ENCODE data around the gene SRRM3. TPM values are rescaled to one million over a fixed set of nuclear protein-coding genes. Genes with fewer than 3 reads are reported as not detected.
A peak's percentile ranks its signal among the peaks of the same experiment; 100 is the strongest.
"Not testable (repeated sequence)": the region's sequence is repeated elsewhere in the genome, so short reads cannot be mapped to it uniquely, and the experiment has no call there.

Gene SRRM3
- total RNA-seq = 1 to 10 TPM; 1.6 to 4.3 TPM

- Histone ChIP-seq H3K36me3 (no peaks in the 10 kb centered on the region), H3K9me3 (no peaks in the 10 kb centered on the region), H3K4me3 (peak within 1 kb of the TSS; percentile 21), H3K27me3 (replicated peaks; ENCODE audit: insufficient read depth) (no peaks in the 10 kb centered on the region), H3K4me1 (ENCODE audit: control insufficient read depth in 1 of 2, low read depth in 2 of 2) (peaks cover 0 to 4% of the 10 kb centered on the region in 2 donors), H3K27ac (no peak within 1 kb of the TSS)
- peak; percentile 58 for TF ChIP-seq CTCF (IDR thresholded peaks at IDR 0.05)
- ATAC-seq (ENCODE audit: insufficient number of reproducible peaks, low FRiP score, low read depth) (peak; percentile 50), DNase-seq (ENCODE audit: low spot score) (no peak)
These were observed at the start of gene SRRM3 for GRCh38 chr7:76201732-76202665. SRRM3 (plus strand) TSS chr7:76201896; CDS start chr7:76235067, 33,171 bp downstream.

GRCh38 chr7:76151932-76152331, 49.8 kb upstream of the SRRM3 start:
- DNase-seq (ENCODE audit: low spot score) (no peak), ATAC-seq (ENCODE audit: insufficient number of reproducible peaks, low FRiP score, low read depth) (no peak)
- no peak overlapping the region for H3K27ac ChIP-seq
- no peaks in the 10 kb centered on the region for H3K4me1 ChIP-seq (ENCODE audit: control insufficient read depth in 1 of 2, low read depth in 2 of 2)
- no peaks in the 10 kb centered on the region for H3K27me3 ChIP-seq (replicated peaks; ENCODE audit: insufficient read depth)
- H3K4me3 ChIP-seq = no peak overlapping the region
- no peaks in the 10 kb centered on the region for H3K36me3 ChIP-seq
- no peaks in the 10 kb centered on the region for H3K9me3 ChIP-seq
- TF ChIP-seq CTCF (IDR thresholded peaks at IDR 0.05) = no peak

GRCh38 chr7:76153571-76154230, 48.0 kb upstream of the SRRM3 start:
- H3K4me1 ChIP-seq (ENCODE audit: control insufficient read depth in 1 of 2, low read depth in 2 of 2); ATAC-seq (ENCODE audit: insufficient number of reproducible peaks, low FRiP score, low read depth): not testable (repeated sequence)

GRCh38 chr7:76155938-76156337, 45.8 kb upstream of the SRRM3 start:
- H3K4me3 ChIP-seq = no peak overlapping the region
- H3K27me3 ChIP-seq (replicated peaks; ENCODE audit: insufficient read depth) = no peaks in the 10 kb centered on the region
- H3K27ac ChIP-seq = no peak overlapping the region
- H3K9me3 ChIP-seq = no peaks in the 10 kb centered on the region
- no peak for TF ChIP-seq CTCF (IDR thresholded peaks at IDR 0.05)
- H3K36me3 ChIP-seq = no peaks in the 10 kb centered on the region
- DNase-seq (ENCODE audit: low spot score) (no peak), ATAC-seq (ENCODE audit: insufficient number of reproducible peaks, low FRiP score, low read depth) (no peak)
- no peaks in the 10 kb centered on the region for H3K4me1 ChIP-seq (ENCODE audit: control insufficient read depth in 1 of 2, low read depth in 2 of 2)

More at GRCh38 chr7:76153571-76154230, 48.0 kb upstream of the SRRM3 start:
- not testable (repeated sequence) for H3K4me3 ChIP-seq; H3K36me3 ChIP-seq; H3K27ac ChIP-seq; H3K27me3 ChIP-seq (replicated peaks; ENCODE audit: insufficient read depth); DNase-seq (ENCODE audit: low spot score); H3K9me3 ChIP-seq

- H3K36me3 ChIP-seq; H3K4me3 ChIP-seq; H3K27me3 ChIP-seq (replicated peaks; ENCODE audit: insufficient read depth); ATAC-seq (ENCODE audit: insufficient number of reproducible peaks, low FRiP score, low read depth); H3K4me1 ChIP-seq (ENCODE audit: control insufficient read depth in 1 of 2, low read depth in 2 of 2); H3K27ac ChIP-seq; H3K9me3 ChIP-seq; DNase-seq (ENCODE audit: low spot score): not testable (repeated sequence)
These were observed 44.6 kb upstream of the SRRM3 start for GRCh38 chr7:76156992-76157685.

- DNase-seq (ENCODE audit: low spot score) = not testable (repeated sequence)
These were observed 43.3 kb upstream of the SRRM3 start for GRCh38 chr7:76158416-76158815.

GRCh38 chr7:76162416-76163170, 39.1 kb upstream of the SRRM3 start:
- not testable (repeated sequence) for H3K4me3 ChIP-seq; H3K4me1 ChIP-seq (ENCODE audit: control insufficient read depth in 1 of 2, low read depth in 2 of 2); H3K27ac ChIP-seq; H3K27me3 ChIP-seq (replicated peaks; ENCODE audit: insufficient read depth); H3K36me3 ChIP-seq; H3K9me3 ChIP-seq; ATAC-seq (ENCODE audit: insufficient number of reproducible peaks, low FRiP score, low read depth); DNase-seq (ENCODE audit: low spot score)

More at GRCh38 chr7:76158416-76158815, 43.3 kb upstream of the SRRM3 start:
- not testable (repeated sequence) for H3K36me3 ChIP-seq; ATAC-seq (ENCODE audit: insufficient number of reproducible peaks, low FRiP score, low read depth); H3K4me1 ChIP-seq (ENCODE audit: control insufficient read depth in 1 of 2, low read depth in 2 of 2); H3K9me3 ChIP-seq; H3K27ac ChIP-seq; H3K27me3 ChIP-seq (replicated peaks; ENCODE audit: insufficient read depth); H3K4me3 ChIP-seq

GRCh38 chr7:76163812-76164211, 37.9 kb upstream of the SRRM3 start:
- H3K27ac ChIP-seq; H3K36me3 ChIP-seq; ATAC-seq (ENCODE audit: insufficient number of reproducible peaks, low FRiP score, low read depth); DNase-seq (ENCODE audit: low spot score); H3K4me1 ChIP-seq (ENCODE audit: control insufficient read depth in 1 of 2, low read depth in 2 of 2); H3K27me3 ChIP-seq (replicated peaks; ENCODE audit: insufficient read depth); H3K4me3 ChIP-seq; H3K9me3 ChIP-seq: not testable (repeated sequence)

All from thoracic aorta (tissue), 2 donors.